Astrocyte (in vitro differentiated cells and primary cell): ENCODE results near the gene GDF9. TPM values are rescaled to one million over a fixed set of nuclear protein-coding genes. Genes with fewer than 3 reads are reported as not detected.
A peak's percentile ranks its signal among the peaks of the same experiment; 100 is the strongest.

Experiments used
- DNase-seq: peaks from one replicate; pipeline ENCODE4 v3.0.0-alpha.2; 2010; ENCODE audit warnings: low read depth
- FAIRE-seq: peaks from 2 replicates; lab custom pipeline; 2011; peaks lifted over from hg19 to GRCh38; lab: Jason Lieb, UNC
- H2AFZ ChIP-seq: 2 replicates; pipeline ENCODE4 v1.6.0; 2012; ENCODE audit warnings: low read depth, low read length, inconsistent platforms
- H3K27ac ChIP-seq: 2 replicates; pipeline ENCODE4 v1.5.1; 2011; ENCODE audit warnings: low read depth, low read length, inconsistent platforms
- H3K27me3 ChIP-seq: 2 replicates; pipeline ENCODE4 v1.6.0; 2011; ENCODE audit warnings: low read length, inconsistent platforms; ENCODE audit not compliant: insufficient read depth
- H3K36me3 ChIP-seq: 2 replicates; pipeline ENCODE4 v1.5.1; 2011; ENCODE audit warnings: low read length, inconsistent platforms; ENCODE audit not compliant: insufficient read depth
- H3K4me1 ChIP-seq: 2 replicates; pipeline ENCODE4 v1.5.1; 2011; ENCODE audit warnings: low read length, inconsistent platforms; ENCODE audit not compliant: insufficient read depth
- H3K4me2 ChIP-seq: 2 replicates; pipeline ENCODE4 v1.6.0; 2012; ENCODE audit warnings: low read length, inconsistent platforms
- H3K4me3 ChIP-seq: 2 replicates; pipeline ENCODE4 v1.5.1; 2011; ENCODE audit warnings: low read depth, mild to moderate bottlenecking, low read length, inconsistent platforms; ENCODE audit not compliant: insufficient read depth
- H3K79me2 ChIP-seq: 2 replicates; pipeline ENCODE4 v1.6.0; 2012; ENCODE audit warnings: mild to moderate bottlenecking, low read length, inconsistent platforms; ENCODE audit not compliant: insufficient read depth
- H3K9ac ChIP-seq: 2 replicates; pipeline ENCODE4 v1.6.0; 2012; ENCODE audit warnings: mild to moderate bottlenecking, low read length, inconsistent platforms
- H3K9me3 ChIP-seq: 2 replicates; pipeline ENCODE4 v1.5.1; 2012; ENCODE audit warnings: low read depth, mild to moderate bottlenecking, low read length, inconsistent platforms; ENCODE audit not compliant: insufficient read depth
- H4K20me1 ChIP-seq: 2 replicates; pipeline ENCODE4 v1.6.0; 2012; ENCODE audit warnings: low read length, inconsistent platforms; ENCODE audit not compliant: insufficient read depth
- H3K27ac Mint-ChIP-seq: one replicate; pipeline ENCODE4 v1.8.0; 2021; ENCODE audit warnings: mild to moderate bottlenecking, mixed read lengths; ENCODE audit not compliant: unreplicated experiment
- H3K27me3 Mint-ChIP-seq: one replicate; pipeline ENCODE4 v1.8.0; 2021; ENCODE audit warnings: low read depth, mixed read lengths; ENCODE audit not compliant: unreplicated experiment
- H3K36me3 Mint-ChIP-seq: one replicate; pipeline ENCODE4 v1.8.0; 2021; ENCODE audit warnings: low read depth, mixed read lengths; ENCODE audit not compliant: unreplicated experiment
- H3K4me1 Mint-ChIP-seq: one replicate; pipeline ENCODE4 v1.8.0; 2021; ENCODE audit warnings: low read depth, mixed read lengths; ENCODE audit not compliant: unreplicated experiment
- H3K4me3 Mint-ChIP-seq: one replicate; pipeline ENCODE4 v1.8.0; 2021; ENCODE audit warnings: mild to moderate bottlenecking, moderate library complexity, mixed read lengths; ENCODE audit not compliant: unreplicated experiment
- H3K9me3 Mint-ChIP-seq: one replicate; pipeline ENCODE4 v1.8.0; 2021; ENCODE audit warnings: mild to moderate bottlenecking, mixed read lengths; ENCODE audit not compliant: unreplicated experiment
- EZH2 ChIP-seq: IDR thresholded peaks from 2 replicates; pipeline ENCODE4 v1.6.1; 2012; ENCODE audit warnings: mild to moderate bottlenecking, low read length, inconsistent platforms; ENCODE audit not compliant: insufficient read depth
- total RNA-seq: library from RNA; stranded (reverse); gene quantifications from 2 replicates; pipeline ENCODE4 v1.2.1, GENCODE V29; 2021
- TF ChIP-seq, protein P1 (sequence below): IDR thresholded peaks from 2 replicates; pipeline ENCODE4 v1.5.1; 2011; ENCODE audit warnings: low read depth, mild to moderate bottlenecking, inconsistent platforms, low read length, moderate library complexity; ENCODE audit not compliant: insufficient read depth

GDF9 gene
- total RNA-seq, 1 donor from 2014 or later = 0.34 TPM

GRCh38 chr5:132828846-132829494 is 37.3 kb downstream of the GDF9 start:
- no peak overlapping the region for H3K4me3 ChIP-seq
- H2AFZ ChIP-seq = no peak overlapping the region
- peaks cover 14% of the 10 kb centered on the region for H3K36me3 Mint-ChIP-seq
- no peaks in the 10 kb centered on the region for H3K9me3 Mint-ChIP-seq
- DNase-seq (no peak), FAIRE-seq (no peak)
- peak overlapping the region; percentile 86 for H3K4me3 Mint-ChIP-seq
- no peaks in the 10 kb centered on the region for H3K4me1 ChIP-seq
- peaks cover 14% of the 10 kb centered on the region for H4K20me1 ChIP-seq
- H3K4me1 Mint-ChIP-seq = no peaks in the 10 kb centered on the region
- peaks cover 45% of the 10 kb centered on the region for H3K27me3 Mint-ChIP-seq
- TF ChIP-seq, protein P1, sequence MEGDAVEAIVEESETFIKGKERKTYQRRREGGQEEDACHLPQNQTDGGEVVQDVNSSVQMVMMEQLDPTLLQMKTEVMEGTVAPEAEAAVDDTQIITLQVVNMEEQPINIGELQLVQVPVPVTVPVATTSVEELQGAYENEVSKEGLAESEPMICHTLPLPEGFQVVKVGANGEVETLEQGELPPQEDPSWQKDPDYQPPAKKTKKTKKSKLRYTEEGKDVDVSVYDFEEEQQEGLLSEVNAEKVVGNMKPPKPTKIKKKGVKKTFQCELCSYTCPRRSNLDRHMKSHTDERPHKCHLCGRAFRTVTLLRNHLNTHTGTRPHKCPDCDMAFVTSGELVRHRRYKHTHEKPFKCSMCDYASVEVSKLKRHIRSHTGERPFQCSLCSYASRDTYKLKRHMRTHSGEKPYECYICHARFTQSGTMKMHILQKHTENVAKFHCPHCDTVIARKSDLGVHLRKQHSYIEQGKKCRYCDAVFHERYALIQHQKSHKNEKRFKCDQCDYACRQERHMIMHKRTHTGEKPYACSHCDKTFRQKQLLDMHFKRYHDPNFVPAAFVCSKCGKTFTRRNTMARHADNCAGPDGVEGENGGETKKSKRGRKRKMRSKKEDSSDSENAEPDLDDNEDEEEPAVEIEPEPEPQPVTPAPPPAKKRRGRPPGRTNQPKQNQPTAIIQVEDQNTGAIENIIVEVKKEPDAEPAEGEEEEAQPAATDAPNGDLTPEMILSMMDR = no peak
- no peak for TF ChIP-seq EZH2
- no peaks in the 10 kb centered on the region for H3K27me3 ChIP-seq
- H3K79me2 ChIP-seq = no peaks in the 10 kb centered on the region
- no peak overlapping the region for H3K27ac Mint-ChIP-seq
- peak overlapping the region; percentile 82 for H3K4me2 ChIP-seq
- H3K36me3 ChIP-seq = no peaks in the 10 kb centered on the region
- no peak overlapping the region for H3K27ac ChIP-seq
- H3K9me3 ChIP-seq = no peaks in the 10 kb centered on the region
- no peak overlapping the region for H3K9ac ChIP-seq

- H3K27ac ChIP-seq = no peak overlapping the region
- no peak overlapping the region for H3K27ac Mint-ChIP-seq
- FAIRE-seq = no peak
Measured at GRCh38 chr5:132827943-132828673, 38.2 kb downstream of the GDF9 start.

More at GRCh38 chr5:132827943-132828673, 38.2 kb downstream of the GDF9 start:
- H3K27me3 ChIP-seq = no peaks in the 10 kb centered on the region
- no peak for DNase-seq
- H3K9me3 ChIP-seq = no peaks in the 10 kb centered on the region
- Mint-ChIP-seq H3K9me3 (no peaks in the 10 kb centered on the region), H3K4me3 (peak overlapping the region; percentile 27), H3K27me3 (peaks cover 40% of the 10 kb centered on the region), H3K36me3 (peaks cover 15% of the 10 kb centered on the region), H3K4me1 (no peaks in the 10 kb centered on the region)
- no peak overlapping the region for H3K4me2 ChIP-seq
- H4K20me1 ChIP-seq = peaks cover 14% of the 10 kb centered on the region
- no peak overlapping the region for H3K4me3 ChIP-seq
- no peak for TF ChIP-seq EZH2
- TF ChIP-seq, protein P1 = no peak
- no peaks in the 10 kb centered on the region for H3K79me2 ChIP-seq
- no peaks in the 10 kb centered on the region for H3K4me1 ChIP-seq
- H3K36me3 ChIP-seq = no peaks in the 10 kb centered on the region
- H3K9ac ChIP-seq = no peak overlapping the region
- no peak overlapping the region for H2AFZ ChIP-seq
